K562 (cell line): ENCODE measurements around the gene UBASH3A. TPM values are rescaled to one million over a fixed set of nuclear protein-coding genes. Genes with fewer than 3 reads are reported as not detected.

Experiments used
- ATAC-seq: fragments of 200-7000 bp; cut with Tn5 transposase; 3 replicates; pipeline ENCODE4 v1.9.1; 2020; ENCODE audit warnings: moderate library complexity
- BruUV-seq: library from RNA; stranded (reverse); fragments of 400-500 nt; replicated peaks from 2 replicates; lab custom pipeline; 2021; lab: Mats Ljungman, UMichigan
- CTCF ChIA-PET: fragments of 300-600 bp; formaldehyde crosslinking; extraction: SDS; loops from one replicate; lab custom pipeline; 2021; ENCODE audit warnings: low intra/inter-chr PET ratio; lab: Yijun Ruan, JAX
- POLR2A ChIA-PET: fragments of 300-600, 350-650 bp; sonication (Branson Sonifier 250); formaldehyde crosslinking; extraction: SDS; loops from one replicate; lab custom pipeline; 2021; ENCODE audit warnings: antibody characterized with exemption, inconsistent platforms; lab: Yijun Ruan, JAX
- DNase-seq, 4 experiments: peaks; one replicate each; pipeline versions ENCODE4 v3.0.0 to v3.0.0-alpha.2; 2011 to 2018; ENCODE audit warnings: low spot score in 3 of 4, mixed read lengths in 3 of 4; ENCODE audit errors: extremely low read depth in 1 of 4
- FAIRE-seq: peaks from 2 replicates; lab custom pipeline; 2011; peaks lifted over from hg19 to GRCh38; lab: Jason Lieb, UNC
- H2AFZ ChIP-seq: 2 replicates; pipeline ENCODE4 v1.6.0; 2011; ENCODE audit warnings: low read depth, low read length, control low read depth, inconsistent platforms
- H3K27ac ChIP-seq: fragments of 200-600 bp; 3 replicates; pipeline ENCODE4 v1.8.0; 2011; ENCODE audit warnings: low read depth, mild to moderate bottlenecking, control low read depth, inconsistent platforms, low read length, moderate library complexity, mixed read lengths; ENCODE audit errors: extremely low read depth
- H3K27me3 ChIP-seq, 2 experiments: fragments of 300-600 bp in 1 of 2; 2 replicates in 1 of 2; 3 replicates in 1 of 2; pipeline versions ENCODE4 v1.6.0 to v1.8.0; 2011; ENCODE audit warnings: inconsistent platforms in 2 of 2, low read length in 2 of 2, mild to moderate bottlenecking in 1 of 2, mixed read lengths in 1 of 2, moderate library complexity in 1 of 2; ENCODE audit not compliant: control insufficient read depth in 2 of 2, insufficient read depth in 2 of 2
- H3K36me3 ChIP-seq: fragments of 300-600 bp; 3 replicates; pipeline ENCODE4 v1.8.0; 2011; ENCODE audit warnings: mild to moderate bottlenecking, low read length, inconsistent platforms; ENCODE audit not compliant: control insufficient read depth, insufficient read depth
- H3K4me1 ChIP-seq, 2 experiments: fragments of 200-600 bp in 1 of 2; replicated peaks in 1 of 2; 2 replicates in 1 of 2; 3 replicates in 1 of 2; pipeline versions ENCODE4 v1.5.1 to v1.8.0; 2011; ENCODE audit warnings: inconsistent platforms in 2 of 2, low read length in 2 of 2, mild to moderate bottlenecking in 1 of 2, mixed read lengths in 1 of 2, moderate library complexity in 1 of 2; ENCODE audit not compliant: control insufficient read depth in 2 of 2, insufficient read depth in 2 of 2
- H3K4me2 ChIP-seq: 2 replicates; pipeline ENCODE4 v1.6.1; 2011; ENCODE audit warnings: low read length, control low read depth, inconsistent platforms, mixed read lengths; ENCODE audit not compliant: insufficient read depth
- H3K4me3 ChIP-seq: fragments of 200-600 bp; sonication (generic), shearing (Covaris generic); 2 replicates; pipeline ENCODE4 v1.5.1; 2016; ENCODE audit warnings: control low read depth, inconsistent platforms
- H3K79me2 ChIP-seq: fragments of 200-600 bp; 3 replicates; pipeline ENCODE4 v1.8.0; 2011; ENCODE audit warnings: low read length, inconsistent platforms; ENCODE audit not compliant: control insufficient read depth, insufficient read depth
- H3K9ac ChIP-seq, 2 experiments: 2 replicates each; pipeline versions ENCODE4 v1.6.0 to v1.6.1; 2011; ENCODE audit warnings: low read depth in 2 of 2, low read length in 2 of 2, control low read depth in 1 of 2, inconsistent platforms in 1 of 2, mild to moderate bottlenecking in 1 of 2, mixed read lengths in 1 of 2; ENCODE audit not compliant: insufficient read depth in 1 of 2
- H3K9me1 ChIP-seq: one replicate; pipeline ENCODE4 v1.6.0; 2011; ENCODE audit warnings: inconsistent platforms, mild to moderate bottlenecking, low read length, moderate library complexity; ENCODE audit not compliant: control insufficient read depth, insufficient read depth
- H3K9me3 ChIP-seq: replicated peaks from 2 replicates; pipeline ENCODE4 v1.5.1; 2011; ENCODE audit warnings: low read depth, low read length, inconsistent platforms; ENCODE audit not compliant: control insufficient read depth, insufficient read depth
- H4K20me1 ChIP-seq: replicated peaks from 2 replicates; pipeline ENCODE4 v1.6.1; 2011; ENCODE audit warnings: low read length, inconsistent platforms, mixed read lengths; ENCODE audit not compliant: control insufficient read depth, insufficient read depth
- E2F6 ChIP-seq, 2 experiments: IDR thresholded peaks; 2 replicates each; pipeline ENCODE4 v1.6.1; 2011; ENCODE audit warnings: borderline replicate concordance in 1 of 2, control low read depth in 1 of 2, low read depth in 1 of 2, low read length in 1 of 2, mild to moderate bottlenecking in 1 of 2, mixed read lengths in 1 of 2, moderate library complexity in 1 of 2; ENCODE audit not compliant: insufficient read depth in 1 of 2, insufficient read length in 1 of 2, poor library complexity in 1 of 2, severe bottlenecking in 1 of 2; ENCODE audit errors: extremely low read depth in 1 of 2
- MIER1 ChIP-seq: fragments of 450-650 bp; IDR thresholded peaks from 2 replicates; pipeline ENCODE4 v1.6.1; 2016; ENCODE audit warnings: antibody characterized with exemption, mild to moderate bottlenecking, low read depth
- NFE2 ChIP-seq: IDR thresholded peaks from 2 replicates; pipeline ENCODE4 v1.6.1; 2014; ENCODE audit warnings: antibody characterized with exemption, low read depth
- SP1 ChIP-seq: sonication (generic); formaldehyde crosslinking; IDR thresholded peaks from 2 replicates; pipeline ENCODE4 v1.8.1; 2022; ENCODE audit warnings: mild to moderate bottlenecking, missing genetic modification reagents
- SPI1 ChIP-seq: IDR thresholded peaks from 2 replicates; pipeline ENCODE4 v1.6.1; 2011; ENCODE audit warnings: low read depth, low read length, control low read depth, borderline replicate concordance
- TSC22D4 ChIP-seq: fragments of 450-650 bp; IDR thresholded peaks from 2 replicates; pipeline ENCODE4 v1.6.1; 2016; ENCODE audit warnings: missing genetic modification characterization, missing biosample characterization, control low read depth
- ZC3H11A ChIP-seq: IDR thresholded peaks from 2 replicates; pipeline ENCODE4 v1.6.1; 2012; ENCODE audit warnings: low read depth, low read length, improper control_type of control experiment
- ZNF41 ChIP-seq: fragments of 250-450 bp; sonication (Bioruptor Pico); conservative IDR thresholded peaks from 2 replicates; pipeline ENCODE4 v1.4.0; 2020; ENCODE audit warnings: mild to moderate bottlenecking
- whole genome bisulfite sequencing: fragments of 100-300 bp; shearing (Covaris generic); methylation state at CpG from one replicate; pipeline ENCODE4 v1.1.6; 2016; ENCODE audit warnings: low coverage, mixed read lengths; ENCODE audit not compliant: insufficient coverage; ENCODE audit errors: missing lambda C conversion rate; 5-methylcytosine and 5-hydroxymethylcytosine counted together
- in situ Hi-C: fragments of 300-500 bp; cut with MboI; formaldehyde crosslinking; loops from 4 replicates; pipeline ENCODE4 v1.15.0; 2018; ENCODE audit warnings: inconsistent platforms, mixed read lengths
- intact Hi-C: fragments of 100-400 bp; cut with micrococcal nuclease; formaldehyde crosslinking; loops from 2 replicates; pipeline ENCODE4 v1.14.2; 2022
- polyA plus RNA-seq, 8 experiments: library from polyadenylated mRNA; depleted of rRNA in 4 of 8; stranded (reverse) in 5 of 8; unstranded in 3 of 8; fragments of >200 nt; fragmentation: Nextera tagmentation in 2 of 8; fragmentation: Illumina TruSeq in 1 of 8; extraction: Ambion mirVana in 2 of 8; extraction: Trizol in 1 of 8; gene quantifications; 2 replicates each; pipeline versions ENCODE4 v1.2.1 to v1.2.3, GENCODE V29; 2011 to 2014; ENCODE audit warnings: inconsistent platforms in 1 of 8, missing spikeins in 1 of 8
- total RNA-seq, 7 experiments: library from RNA; depleted of rRNA in 6 of 7; stranded (reverse); fragments of >200 nt in 6 of 7; fragmentation: Illumina TruSeq in 2 of 7; extraction: Trizol in 2 of 7; gene quantifications; 2 replicates each; pipeline versions ENCODE4 v1.2.1 to v1.2.3, GENCODE V29; 2011 to 2021; ENCODE audit warnings: low replicate concordance in 1 of 7

UBASH3A gene
- total and polyA plus RNA-seq, 9 of the 15 experiments (the other 6 are each of a cell fraction or from before 2014, with no cell fraction given), result 0.23 to 1.8 (median 1.1) TPM

- Histone ChIP-seq H3K79me2 (no peaks in the 10 kb centered on the region), H3K4me1 (peaks cover 0 to 3% of the 10 kb centered on the region in 2 experiments; a peak in 1 of 5 replicates), H3K27ac (no peak overlapping the region), H3K4me3 (no peak overlapping the region), H3K9ac (no peak overlapping the region), H2AFZ (no peak overlapping the region), H3K36me3 (no peaks in the 10 kb centered on the region), H3K9me1 (no peaks in the 10 kb centered on the region), H3K9me3 (no peaks in the 10 kb centered on the region), H3K27me3 (peaks cover 54 to 68% of the 10 kb centered on the region in 2 experiments), H4K20me1 (no peaks in the 10 kb centered on the region), H3K4me2 (no peak overlapping the region)
- intact Hi-C loops, result no loop called here
- CTCF ChIA-PET, result no interaction called here
- no peak for FAIRE-seq
- DNase-seq, result no peak
- TF ChIP-seq TSC22D4 (tag), result no peak
- in situ Hi-C loops, result no loop called here
- no TSS peak for BruUV-seq
- ATAC-seq, result no peak
- 4% methylated on average over 7 of the region's 7 CpGs for WGBS
- POLR2A ChIA-PET, result interaction anchor here (0.6 to 0.8 kb wide), 2 partner anchors 10 to 139 kb away, joined by 3 read pairs; no protein-coding TSS in a partner anchor
Observed at GRCh38 chr21:42475036-42475435, 71.3 kb downstream of the UBASH3A start.

DNA sequence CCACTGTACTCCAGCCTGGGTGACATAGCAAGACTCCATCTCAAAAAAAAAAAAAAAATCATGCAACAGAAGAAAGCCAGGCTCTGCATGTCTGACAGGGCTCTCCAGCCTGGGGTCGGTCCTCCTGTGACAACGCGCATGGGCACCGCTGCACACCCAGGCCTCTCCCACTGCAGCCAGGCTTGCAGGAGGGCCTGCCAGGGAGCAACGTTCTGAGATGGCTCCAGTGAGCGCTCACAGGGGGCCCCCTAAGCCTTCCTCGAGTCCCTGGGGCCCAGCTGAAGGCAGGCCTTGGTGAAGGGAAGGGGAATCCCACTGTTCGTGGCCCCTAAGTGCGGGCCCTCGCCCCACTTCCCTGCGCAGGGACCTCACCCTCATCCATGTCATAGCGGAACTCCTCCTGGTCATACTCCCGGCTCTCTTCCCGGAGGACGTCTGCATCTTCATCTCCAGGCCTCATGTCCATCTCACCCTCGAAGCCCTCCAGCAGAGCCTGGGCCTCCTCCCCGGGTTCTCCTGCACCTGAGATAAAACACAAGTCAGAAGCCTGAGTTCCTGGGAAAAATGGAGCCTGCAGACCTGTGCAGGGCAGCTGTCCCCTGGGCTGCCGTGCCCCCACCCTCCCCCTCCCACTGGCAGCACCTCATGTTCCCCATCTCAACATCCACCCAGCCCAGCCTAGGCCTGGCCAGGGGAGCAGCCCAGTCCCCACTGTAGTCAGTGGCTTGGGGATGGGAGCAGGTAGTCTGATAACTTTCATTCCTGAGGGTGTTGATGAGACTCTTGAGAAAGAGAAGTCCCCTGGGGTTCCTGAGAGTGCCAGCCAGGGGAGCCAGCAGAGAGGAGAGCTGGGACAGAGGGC is 72.1 kb downstream of the UBASH3A start:
- ATAC-seq (no peak), FAIRE-seq (no peak), DNase-seq (no peak)
- Histone ChIP-seq H3K4me3 (no peak overlapping the region), H3K27me3 (peaks cover 54 to 71% of the 10 kb centered on the region in 2 experiments), H3K9me3 (no peaks in the 10 kb centered on the region), H2AFZ (no peak overlapping the region), H4K20me1 (no peaks in the 10 kb centered on the region), H3K36me3 (no peaks in the 10 kb centered on the region), H3K4me1 (peaks cover 0 to 3% of the 10 kb centered on the region in 2 experiments; a peak in 1 of 5 replicates), H3K9me1 (no peaks in the 10 kb centered on the region), H3K79me2 (no peaks in the 10 kb centered on the region), H3K9ac (no peak overlapping the region), H3K4me2 (no peak overlapping the region), H3K27ac (no peak overlapping the region)
- TF ChIP-seq E2F6 (IDR thresholded peaks at IDR 0.05; ENCODE audit: borderline replicate concordance in 1 of 2, extremely low read depth in 1 of 2, insufficient read depth in 1 of 2, insufficient read length in 1 of 2, low read depth in 1 of 2, low read length in 1 of 2, poor library complexity in 1 of 2, severe bottlenecking in 1 of 2) (no peak), ZC3H11A (no peak), ZNF41 (CRISPR knock-in tag) (no peak), MIER1 (no peak), SP1 (CRISPR knock-in tag) (no peak), SPI1 (no peak), NFE2 (no peak)
- ChIA-PET CTCF (no interaction called here), POLR2A (interaction anchor here (0.8 kb wide), 1 partner anchor 9 kb away, joined by 3 read pairs; no protein-coding TSS in a partner anchor)
- no TSS peak for BruUV-seq
- intact Hi-C loops (no loop called here), in situ Hi-C loops (no loop called here)
- WGBS, result 21% methylated on average over 17 of the region's 18 CpGs
